Fibroblast of peridontal ligament (primary cell): ENCODE data around the gene IMPDH1.
A peak's percentile ranks its signal among the peaks of the same experiment; 100 is the strongest.

Source experiments
- DNase-seq: peaks from one replicate; pipeline ENCODE4 v3.0.0-alpha.2; 2010; ENCODE audit errors: extremely low read depth

The IMPDH1 gene

DNA sequence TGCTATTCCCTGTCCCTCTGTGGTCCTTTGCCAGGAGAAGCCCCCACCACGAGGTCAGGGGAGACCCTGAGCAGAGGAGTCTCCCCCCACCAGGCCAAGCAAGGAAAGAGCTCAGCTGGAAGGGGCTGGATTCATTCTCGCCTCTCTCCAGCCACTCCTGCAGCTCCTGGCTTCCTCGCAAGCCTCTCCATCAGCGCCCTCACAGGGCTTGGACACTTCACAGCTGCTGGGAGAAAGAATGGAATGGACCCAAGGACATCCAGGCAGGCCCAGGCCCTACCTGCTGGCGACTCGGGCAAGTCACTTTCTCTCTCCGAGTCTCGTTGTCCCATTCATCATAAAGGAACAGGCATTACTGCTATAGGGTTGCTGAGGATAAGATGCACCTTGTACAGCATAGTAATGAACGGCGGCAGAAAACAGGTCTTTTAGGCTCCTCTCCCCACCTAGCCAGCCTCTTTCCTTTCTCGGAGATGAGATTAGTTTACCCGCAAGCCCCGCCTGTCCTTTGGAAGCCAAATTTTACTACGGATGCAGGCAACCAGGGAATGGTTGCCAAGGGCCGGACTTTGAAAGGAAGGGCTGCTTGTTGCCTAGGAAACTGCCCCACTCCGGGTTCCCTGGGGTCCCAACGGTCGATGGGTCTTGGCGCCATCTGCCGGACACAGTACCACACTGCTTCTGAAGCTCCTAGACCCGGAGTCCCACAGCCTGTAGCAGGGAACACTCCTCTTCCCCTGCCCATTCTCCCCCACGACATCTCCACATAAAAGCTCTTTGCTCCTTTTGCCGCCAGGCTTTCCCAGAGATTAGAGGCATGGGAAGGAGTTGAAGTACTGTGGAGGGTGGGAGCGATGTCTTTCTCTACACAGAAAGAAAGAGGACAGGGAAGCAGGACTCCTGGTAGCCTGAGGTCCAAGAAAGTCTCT, 22.3 kb downstream of the IMPDH1 start:
- DNase-seq = peak; percentile 83

DNA sequence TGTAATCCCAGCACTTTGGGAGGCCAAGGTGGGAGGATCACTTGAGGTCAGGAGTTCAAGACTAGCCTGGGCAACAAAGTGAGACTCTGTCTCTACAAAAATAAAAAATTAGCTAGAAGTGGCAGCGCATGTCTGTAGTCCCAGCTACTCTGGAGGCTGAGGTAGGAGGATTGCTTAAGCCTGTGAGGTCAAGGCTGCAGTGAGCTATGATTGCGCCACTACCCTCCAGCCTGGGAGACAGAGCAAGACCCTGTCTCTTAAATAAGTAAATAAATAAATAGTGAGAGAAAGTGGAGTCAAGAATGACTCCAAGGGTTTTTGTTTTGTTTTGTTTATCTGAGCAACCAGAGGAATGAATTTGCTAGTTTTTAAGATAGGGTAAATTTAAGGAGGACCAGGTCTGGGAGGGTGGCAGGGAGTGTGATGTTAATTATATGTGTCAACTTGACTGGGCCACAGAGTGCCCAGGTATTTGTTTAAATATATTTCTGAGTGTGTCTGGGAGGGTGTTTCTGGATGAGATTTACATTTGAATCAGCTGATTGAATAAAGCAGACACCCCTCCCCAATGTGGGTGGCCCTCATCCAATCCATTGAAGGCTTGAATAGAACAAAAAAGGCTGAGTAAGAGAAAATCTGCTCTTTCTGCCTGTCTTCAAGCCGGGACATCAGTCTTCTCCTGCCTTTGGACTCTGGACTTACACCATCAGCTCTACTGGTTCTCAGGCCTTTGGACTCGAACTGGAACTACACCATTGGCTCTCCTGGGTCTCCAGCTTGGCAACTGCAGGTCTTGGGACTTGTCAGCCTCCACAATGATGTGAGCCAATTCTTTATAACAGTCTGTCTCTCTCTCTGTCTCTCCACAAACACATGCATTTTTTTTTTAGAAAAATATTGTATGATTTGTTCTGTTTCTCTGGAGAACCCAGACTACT, 23.5 kb downstream of the IMPDH1 start:
- no peak for DNase-seq

GRCh38 chr7:128384726-128385125, 25.1 kb downstream of the IMPDH1 start:
- no peak for DNase-seq

DNA sequence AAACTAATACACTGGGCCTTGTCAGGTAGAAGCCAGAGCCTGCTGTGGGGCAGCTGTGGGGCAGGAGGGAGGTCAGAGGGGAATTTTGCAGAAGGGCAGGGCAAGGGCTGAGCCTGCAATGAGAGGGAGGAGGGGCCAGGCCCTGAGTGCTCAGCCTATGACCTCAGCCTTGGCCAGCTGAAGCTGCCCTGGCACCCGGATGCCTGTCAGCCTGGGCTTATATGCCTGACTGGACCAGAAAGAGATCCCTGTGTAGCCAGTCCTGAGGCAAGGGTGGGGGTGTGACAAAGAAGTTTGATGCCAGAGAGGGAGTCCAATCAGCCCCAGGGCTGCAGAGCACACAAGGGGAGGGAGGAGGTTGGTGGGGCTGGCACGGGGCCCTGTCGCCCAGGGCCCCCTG, 26.0 kb downstream of the IMPDH1 start:
- no peak for DNase-seq

DNA sequence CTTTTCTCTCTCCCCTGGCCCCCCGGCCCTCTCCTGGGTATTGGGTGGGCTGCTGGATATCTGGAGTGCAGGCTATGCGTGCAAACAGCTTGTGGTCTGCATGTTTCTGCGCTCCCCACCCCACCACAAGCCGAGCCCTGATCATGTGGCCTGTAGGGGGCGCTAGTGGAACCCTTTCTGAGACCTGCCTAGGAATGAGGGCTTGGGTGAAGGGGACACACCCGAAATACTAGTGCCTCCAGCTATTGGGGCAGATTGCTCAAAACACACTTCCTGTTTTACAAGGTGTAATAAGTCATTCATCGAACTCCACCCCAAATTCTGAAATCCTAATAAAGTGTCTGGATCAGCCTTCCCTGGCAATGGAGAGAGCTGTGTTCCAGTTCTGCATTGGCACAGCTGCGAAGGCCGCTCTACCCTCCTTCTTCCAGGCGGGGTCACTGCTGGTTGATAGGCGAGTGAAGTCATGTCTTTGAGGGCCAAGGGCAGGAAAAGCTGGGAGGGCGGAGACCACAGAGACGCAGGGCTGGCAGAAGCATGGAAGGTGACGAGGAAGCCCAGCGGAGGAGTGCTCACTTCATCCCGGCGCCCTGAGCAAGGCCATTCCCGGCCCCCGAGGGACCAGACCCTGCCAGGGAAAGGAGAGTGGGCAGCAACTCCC, 28.5 kb downstream of the IMPDH1 start:
- no peak for DNase-seq

DNA sequence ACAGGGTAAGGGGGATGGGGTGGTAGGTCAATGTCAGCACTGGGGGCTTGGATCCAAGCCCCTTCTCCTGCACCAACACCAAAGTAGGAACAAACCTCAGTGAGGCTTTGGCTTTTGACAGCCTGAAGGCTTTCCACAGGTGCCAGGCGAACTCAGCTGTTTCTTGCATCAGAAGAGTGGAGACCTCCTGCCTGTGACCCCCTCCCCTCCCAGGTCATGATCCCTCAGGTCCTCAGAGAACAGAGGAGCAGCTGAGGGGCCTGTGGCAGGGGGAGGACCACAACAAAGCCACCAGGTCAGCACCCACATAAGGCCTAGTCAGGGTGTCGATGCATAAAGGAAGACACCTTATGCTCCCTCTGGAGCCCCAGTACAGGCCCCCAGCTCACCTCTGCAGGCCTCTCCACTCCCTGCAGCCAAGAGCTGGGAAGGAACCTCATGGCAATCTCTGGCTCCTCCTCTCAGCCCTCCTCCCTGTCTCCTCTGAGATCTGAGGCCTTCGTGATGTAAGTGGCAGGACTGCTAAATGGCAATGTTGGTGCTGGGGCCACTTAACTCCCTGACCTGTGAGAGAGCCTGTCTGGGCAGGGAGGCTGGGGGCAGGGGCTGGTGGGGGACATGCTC, 29.2 kb downstream of the IMPDH1 start:
- no peak for DNase-seq

DNA sequence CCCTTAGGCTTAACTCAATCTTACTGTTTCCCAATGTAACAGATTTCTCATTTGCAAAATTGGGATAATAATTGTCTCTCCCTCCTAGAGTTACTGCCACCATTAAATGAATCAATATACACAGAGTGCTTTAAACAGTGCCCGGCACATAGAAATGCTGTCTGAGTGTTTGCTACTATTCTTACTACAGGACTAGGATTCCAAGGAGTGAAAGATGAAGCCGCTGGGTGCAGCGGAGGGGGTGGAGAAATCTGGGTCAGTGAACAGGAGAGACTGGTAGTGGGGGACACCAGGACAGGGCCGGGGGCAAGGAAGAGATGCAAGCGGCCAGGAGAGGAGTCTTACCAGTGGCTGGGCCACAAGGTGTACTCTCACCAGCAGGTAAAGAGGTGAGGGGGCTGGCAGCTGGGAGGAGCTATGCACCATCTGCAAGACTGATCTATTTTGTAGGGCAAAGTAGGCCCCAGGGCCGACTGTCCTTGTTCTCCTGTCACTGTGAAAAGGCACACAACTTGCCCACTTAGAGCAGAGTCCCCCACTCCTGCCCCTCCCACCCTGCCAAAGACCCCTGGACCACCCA, 29.8 kb downstream of the IMPDH1 start:
- DNase-seq = no peak

DNA sequence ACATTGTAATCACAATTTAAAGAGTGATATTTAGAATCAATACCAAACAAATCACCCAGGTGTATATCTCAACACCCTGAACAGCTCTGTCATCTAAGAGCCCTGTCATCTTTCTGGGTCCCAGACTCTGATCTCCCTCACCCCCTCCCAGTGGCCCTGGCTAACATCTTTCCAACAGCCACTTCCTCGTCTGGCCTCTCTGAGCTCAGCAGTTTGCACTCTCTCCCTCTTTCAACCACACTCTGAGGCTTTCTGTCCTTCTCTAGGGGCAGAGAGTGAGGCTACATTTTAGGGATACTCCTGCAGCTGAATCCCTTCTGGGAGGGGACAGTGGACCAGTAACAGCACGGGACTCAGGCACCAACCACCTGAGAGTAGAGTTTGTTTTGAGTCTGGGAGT, 31.1 kb downstream of the IMPDH1 start:
- no peak for DNase-seq

DNA sequence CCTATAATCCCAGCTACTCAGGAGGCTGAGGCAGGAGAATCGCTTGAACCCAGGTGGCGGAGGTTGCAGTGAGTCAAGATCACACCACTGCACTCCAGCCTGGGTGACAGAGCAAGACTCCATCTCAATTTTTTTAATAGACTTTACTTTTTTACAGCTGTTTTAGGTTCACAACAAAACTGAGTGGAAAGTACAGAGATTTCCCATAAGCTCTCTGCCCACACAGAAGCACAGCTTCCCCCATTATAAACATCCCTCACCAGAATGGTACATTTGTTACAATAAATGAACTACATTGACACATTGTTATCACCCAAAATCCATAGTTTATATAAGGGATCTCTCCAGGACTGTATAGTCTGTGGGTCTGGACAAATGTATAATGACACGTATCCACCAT, 33.7 kb downstream of the IMPDH1 start:
- DNase-seq = no peak

- no peak for DNase-seq
These were observed 35.7 kb downstream of the IMPDH1 start for GRCh38 chr7:128374041-128374440.

DNA sequence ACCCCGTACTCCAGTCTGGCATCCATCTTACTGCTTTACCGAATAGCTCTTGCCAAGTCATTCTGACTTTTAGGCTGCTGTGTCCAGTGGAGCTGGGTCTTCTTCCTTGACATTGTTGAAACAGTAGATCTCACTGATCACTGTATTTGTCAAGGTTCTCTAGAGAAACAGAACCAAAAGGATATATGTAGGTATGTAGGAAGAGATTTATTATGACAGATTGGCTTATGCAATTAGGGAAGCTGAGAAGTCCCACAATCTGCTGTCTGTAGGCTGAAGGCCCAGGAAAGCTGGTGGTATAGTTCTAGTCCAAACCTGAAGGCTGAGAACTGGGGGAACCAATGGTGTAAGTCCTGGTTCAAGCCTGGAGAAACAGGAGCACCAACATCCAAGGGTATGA, 36.2 kb downstream of the IMPDH1 start:
- no peak for DNase-seq

DNA sequence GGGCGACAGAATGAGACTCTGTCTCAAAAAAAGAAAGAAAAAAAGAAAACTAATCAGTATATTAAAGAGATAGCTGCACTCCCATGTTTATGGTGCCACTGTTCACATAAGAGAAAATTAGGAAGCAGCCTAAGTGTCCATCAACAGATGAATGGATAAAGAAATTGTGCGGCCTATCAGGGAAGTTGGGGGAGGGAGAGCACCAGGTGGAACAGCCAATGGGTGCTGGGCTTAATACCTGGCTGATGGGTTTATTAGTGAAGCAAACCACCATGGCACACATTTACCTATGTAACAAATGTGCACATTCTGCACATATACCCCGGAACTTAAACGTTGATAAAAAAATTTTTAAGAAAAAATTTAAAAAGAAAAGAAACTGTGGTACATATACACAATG, 39.3 kb downstream of the IMPDH1 start:
- DNase-seq = no peak

DNA sequence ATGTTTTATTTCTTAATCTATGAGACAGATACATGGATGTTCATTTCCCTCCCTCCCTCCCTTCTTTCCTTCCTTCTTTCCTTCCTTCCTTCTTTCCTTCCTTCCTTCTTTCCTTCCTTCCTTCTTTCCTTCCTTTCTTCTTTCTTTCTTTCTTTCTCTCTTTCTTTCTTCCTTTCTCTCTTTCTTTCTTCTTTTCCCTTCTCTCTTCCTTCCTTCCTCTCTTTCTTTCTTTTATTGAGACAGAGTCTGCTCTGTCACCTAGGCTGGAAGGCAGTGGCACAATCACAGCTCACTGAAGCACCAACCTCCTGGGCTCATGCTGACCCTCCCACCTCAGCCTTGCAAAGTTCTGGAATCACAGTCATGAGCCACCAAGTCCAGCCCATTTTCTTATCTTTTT, 42.8 kb downstream of the IMPDH1 start:
- DNase-seq = no peak

GRCh38 chr7:128366300-128366699, 43.5 kb downstream of the IMPDH1 start:
- DNase-seq = no peak

GRCh38 chr7:128365432-128365831, 44.4 kb downstream of the IMPDH1 start:
- DNase-seq = no peak

DNA sequence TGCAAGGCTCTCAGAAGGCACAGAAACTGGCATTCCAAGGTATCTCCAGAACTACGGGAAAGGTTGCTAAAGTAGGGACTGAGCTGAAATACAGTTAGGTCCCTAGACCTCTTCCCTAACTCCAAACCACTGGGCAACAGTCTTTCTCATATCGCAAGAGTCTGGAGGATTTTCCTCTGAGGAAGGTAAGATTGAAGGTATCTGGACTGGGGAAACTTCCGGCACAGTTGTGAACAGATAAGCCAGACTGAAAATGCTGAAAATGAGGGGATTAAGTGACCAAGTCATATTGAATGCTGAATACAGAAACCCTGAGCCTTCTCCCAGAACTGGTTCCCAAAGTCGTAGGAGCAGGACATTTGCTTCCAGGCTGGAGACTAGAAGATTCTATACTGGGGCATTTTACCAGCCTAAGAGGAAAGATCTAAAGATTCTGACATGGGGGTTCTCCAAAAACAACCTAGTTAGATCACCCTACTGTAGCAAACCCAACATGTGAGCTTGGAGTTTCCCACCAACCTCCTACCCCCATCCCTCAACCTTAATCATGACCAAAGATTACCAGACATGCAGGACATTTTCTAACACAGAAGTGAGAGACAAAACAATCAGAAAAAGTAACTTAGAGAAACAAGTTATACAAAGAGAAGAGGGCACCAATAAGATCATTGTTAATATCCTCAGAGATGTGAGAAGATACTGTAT, 45.5 kb downstream of the IMPDH1 start:
- DNase-seq = no peak

DNA sequence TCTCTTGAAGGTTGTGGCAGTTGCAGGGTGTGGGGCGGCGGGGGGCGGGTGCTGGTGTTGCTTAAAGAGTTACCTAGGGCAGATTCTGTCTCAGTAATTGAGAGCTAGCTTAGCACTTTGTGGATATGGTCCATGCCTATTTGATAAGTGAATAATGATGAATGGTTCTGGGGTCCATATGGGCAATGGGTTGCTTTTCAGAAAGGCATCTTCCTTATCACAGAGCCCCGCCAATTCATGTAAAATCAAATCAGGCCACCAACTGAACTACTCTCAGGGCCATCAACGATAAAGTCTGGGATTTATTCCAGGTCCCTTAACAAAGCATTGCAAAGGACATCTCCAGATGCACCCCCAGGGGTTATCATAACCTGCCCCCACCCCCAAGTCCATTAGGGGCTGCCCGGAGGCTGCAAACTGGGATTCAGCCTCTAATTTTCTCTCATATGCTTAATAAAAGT, 46.5 kb downstream of the IMPDH1 start:
- DNase-seq = no peak

DNA sequence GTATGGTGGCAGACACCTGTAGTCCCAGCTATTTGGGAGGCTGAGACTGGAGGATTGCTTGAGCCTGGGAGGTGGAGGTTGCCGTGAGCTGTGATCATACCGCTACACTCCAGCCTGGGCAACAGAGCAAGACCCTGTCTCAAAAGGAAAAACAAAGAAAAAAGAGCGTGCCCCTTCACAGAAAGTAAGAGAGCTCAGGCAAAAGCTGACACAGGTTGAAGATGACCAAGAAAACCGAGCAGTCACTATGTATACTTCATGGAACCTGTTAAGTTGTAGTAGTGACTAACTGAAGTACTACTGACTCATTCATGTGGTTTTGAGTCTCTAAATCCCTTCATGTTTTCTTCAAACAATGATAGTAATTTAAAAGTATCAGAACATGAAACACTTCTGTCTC, 47.1 kb downstream of the IMPDH1 start:
- DNase-seq = peak; percentile 21

GRCh38 chr7:128361411-128362379, 48.1 kb downstream of the IMPDH1 start, which contains the start of gene PRRT4:
TSS of gene PRRT4 (minus strand) at chr7:128361690.
- DNase-seq = no peak
